Effector memory CD4-positive, alpha-beta T cell (primary cell): ENCODE data around the gene TTC39B.

Experiments used
- DNase-seq, 3 donors: peaks; one replicate each; pipeline ENCODE4 v3.0.0-alpha.2; 2020
- H3K27ac ChIP-seq: 2 replicates; pipeline ENCODE4 v1.7.0; 2013; ENCODE audit warnings: mild to moderate bottlenecking, low read length, moderate library complexity; ENCODE audit not compliant: insufficient read depth, poor library complexity, severe bottlenecking
- H3K27me3 ChIP-seq: replicated peaks from 2 replicates; pipeline ENCODE4 v1.7.0; 2013; ENCODE audit warnings: mild to moderate bottlenecking, low read length; ENCODE audit not compliant: insufficient read depth, control insufficient read depth, poor library complexity, severe bottlenecking
- H3K36me3 ChIP-seq: 2 replicates; pipeline ENCODE4 v1.7.0; 2013; ENCODE audit warnings: mild to moderate bottlenecking, low read length, moderate library complexity; ENCODE audit not compliant: control insufficient read depth, insufficient read depth
- H3K4me1 ChIP-seq: 2 replicates; pipeline ENCODE4 v1.7.0; 2013; ENCODE audit warnings: low read length, mild to moderate bottlenecking; ENCODE audit not compliant: control insufficient read depth, insufficient read depth, poor library complexity, severe bottlenecking
- H3K4me3 ChIP-seq: 2 replicates; pipeline ENCODE4 v1.7.0; 2013; ENCODE audit warnings: low read length, low read depth, mild to moderate bottlenecking; ENCODE audit not compliant: insufficient read depth, poor library complexity, severe bottlenecking
- H3K9me3 ChIP-seq: 2 replicates; pipeline ENCODE4 v1.7.0; 2013; ENCODE audit warnings: mild to moderate bottlenecking, low read length, moderate library complexity; ENCODE audit not compliant: control insufficient read depth

Gene TTC39B

GRCh38 chr9:15306068-15306756, 804 bp downstream of the TTC39B start:
- peak overlapping the region; percentile 75 for H3K27ac ChIP-seq
- peaks cover 12% of the 10 kb centered on the region for H3K4me1 ChIP-seq
- peak overlapping the region; percentile 95 for H3K4me3 ChIP-seq
- peak in 2 of 3 donors; percentile 21 to 26 for DNase-seq
- no peaks in the 10 kb centered on the region for H3K9me3 ChIP-seq
- H3K27me3 ChIP-seq = no peaks in the 10 kb centered on the region
- no peaks in the 10 kb centered on the region for H3K36me3 ChIP-seq

DNA sequence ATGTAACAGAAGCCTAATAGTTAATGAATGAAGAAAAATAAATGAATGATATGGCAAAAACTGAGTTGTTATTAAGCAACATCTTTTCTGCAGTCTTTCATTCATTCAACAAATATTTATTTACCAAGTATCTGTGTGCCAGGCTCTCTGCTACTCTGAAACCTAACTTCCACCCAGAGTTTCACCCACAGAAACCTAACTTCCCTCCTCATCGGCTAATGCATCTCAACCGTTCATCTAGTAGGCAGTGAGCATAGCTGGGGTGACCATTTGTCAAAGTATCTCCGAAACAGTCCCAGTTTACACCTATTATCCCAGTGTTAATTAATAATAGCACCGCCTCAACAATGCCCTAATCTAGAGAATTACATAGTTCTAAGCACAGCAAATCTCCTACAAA, 1.5 kb downstream of the TTC39B start:
- H3K27ac ChIP-seq = peak overlapping the region; percentile 75
- DNase-seq = no peak
- peaks cover 15% of the 10 kb centered on the region for H3K4me1 ChIP-seq
- H3K4me3 ChIP-seq = peak overlapping the region; percentile 95
- H3K27me3 ChIP-seq = no peaks in the 10 kb centered on the region
- H3K36me3 ChIP-seq = no peaks in the 10 kb centered on the region
- no peaks in the 10 kb centered on the region for H3K9me3 ChIP-seq

- H3K27ac ChIP-seq = no peak overlapping the region
- H3K36me3 ChIP-seq = no peaks in the 10 kb centered on the region
- peaks cover 20% of the 10 kb centered on the region for H3K4me1 ChIP-seq
- DNase-seq = no peak
- H3K27me3 ChIP-seq = no peaks in the 10 kb centered on the region
- no peak overlapping the region for H3K4me3 ChIP-seq
- no peaks in the 10 kb centered on the region for H3K9me3 ChIP-seq
Measured at GRCh38 chr9:15304632-15305031, 2.4 kb downstream of the TTC39B start.

DNA sequence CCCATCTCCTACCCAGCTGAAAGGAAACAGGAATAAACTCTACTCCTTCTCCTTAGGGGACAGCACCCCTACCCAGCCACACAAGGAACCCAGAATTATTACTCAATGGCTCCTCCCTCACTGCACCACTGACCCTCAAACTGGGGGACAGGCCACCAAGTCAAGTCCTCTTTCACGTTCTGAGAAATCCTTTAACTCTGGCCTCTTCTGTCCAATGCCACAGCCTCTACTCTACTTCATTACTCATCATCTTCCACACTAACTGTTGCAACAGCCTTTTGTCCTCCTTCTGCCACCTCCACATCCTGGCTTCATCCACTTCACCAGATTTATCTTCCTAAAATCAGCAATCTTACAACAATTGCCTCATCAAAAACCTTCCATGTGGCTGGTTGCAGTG, 6.8 kb downstream of the TTC39B start:
- no peak for DNase-seq
- no peak overlapping the region for H3K4me3 ChIP-seq
- peaks cover 53% of the 10 kb centered on the region for H3K4me1 ChIP-seq
- no peaks in the 10 kb centered on the region for H3K27me3 ChIP-seq
- H3K9me3 ChIP-seq = no peaks in the 10 kb centered on the region
- no peaks in the 10 kb centered on the region for H3K36me3 ChIP-seq
- peak overlapping the region; percentile 78 for H3K27ac ChIP-seq

- DNase-seq = peak; percentile 36 to 56 (median 41)
- Histone ChIP-seq H3K27ac (peak overlapping the region; percentile 78), H3K4me1 (peaks cover 60% of the 10 kb centered on the region), H3K27me3 (no peaks in the 10 kb centered on the region), H3K36me3 (no peaks in the 10 kb centered on the region), H3K4me3 (peak overlapping the region; percentile 35), H3K9me3 (no peaks in the 10 kb centered on the region)
Measured at GRCh38 chr9:15299374-15299939, 7.6 kb downstream of the TTC39B start.

DNA sequence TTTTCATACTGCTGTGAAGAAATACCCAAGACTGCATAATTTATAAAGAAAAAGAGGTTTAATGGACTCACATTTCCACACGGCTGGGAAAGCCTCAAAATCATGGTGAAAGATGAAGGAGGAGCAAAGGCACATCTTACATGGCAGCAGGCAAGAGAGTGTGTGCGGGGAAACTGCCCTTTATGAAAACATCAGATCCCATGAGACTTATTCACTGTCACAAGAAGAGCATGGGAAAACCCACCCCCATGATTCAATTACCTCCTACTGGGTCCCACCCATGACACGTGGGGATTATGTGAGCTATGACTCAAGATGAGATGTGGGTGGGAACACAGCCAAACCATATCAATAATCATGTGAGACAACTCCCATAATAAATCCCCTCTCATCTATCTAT, 8.7 kb downstream of the TTC39B start:
- Histone ChIP-seq H3K27ac (peak overlapping the region; percentile 78), H3K4me1 (peaks cover 71% of the 10 kb centered on the region), H3K36me3 (no peaks in the 10 kb centered on the region), H3K4me3 (peak overlapping the region; percentile 35), H3K27me3 (no peaks in the 10 kb centered on the region), H3K9me3 (no peaks in the 10 kb centered on the region)
- peak in 1 of 3 donors; percentile 24 for DNase-seq

- DNase-seq = no peak
- Histone ChIP-seq H3K4me3 (peak overlapping the region; percentile 50), H3K27ac (peak overlapping the region; percentile 78), H3K4me1 (peaks cover 69% of the 10 kb centered on the region), H3K9me3 (no peaks in the 10 kb centered on the region), H3K36me3 (no peaks in the 10 kb centered on the region), H3K27me3 (no peaks in the 10 kb centered on the region)
Measured at GRCh38 chr9:15295761-15296405, 11.1 kb downstream of the TTC39B start.

- Histone ChIP-seq H3K4me1 (peaks cover 58% of the 10 kb centered on the region), H3K27ac (peak overlapping the region; percentile 78), H3K27me3 (no peaks in the 10 kb centered on the region), H3K36me3 (no peaks in the 10 kb centered on the region), H3K4me3 (no peak overlapping the region), H3K9me3 (no peaks in the 10 kb centered on the region)
- DNase-seq = no peak
Measured at GRCh38 chr9:15294604-15295003, 12.4 kb downstream of the TTC39B start.

DNA sequence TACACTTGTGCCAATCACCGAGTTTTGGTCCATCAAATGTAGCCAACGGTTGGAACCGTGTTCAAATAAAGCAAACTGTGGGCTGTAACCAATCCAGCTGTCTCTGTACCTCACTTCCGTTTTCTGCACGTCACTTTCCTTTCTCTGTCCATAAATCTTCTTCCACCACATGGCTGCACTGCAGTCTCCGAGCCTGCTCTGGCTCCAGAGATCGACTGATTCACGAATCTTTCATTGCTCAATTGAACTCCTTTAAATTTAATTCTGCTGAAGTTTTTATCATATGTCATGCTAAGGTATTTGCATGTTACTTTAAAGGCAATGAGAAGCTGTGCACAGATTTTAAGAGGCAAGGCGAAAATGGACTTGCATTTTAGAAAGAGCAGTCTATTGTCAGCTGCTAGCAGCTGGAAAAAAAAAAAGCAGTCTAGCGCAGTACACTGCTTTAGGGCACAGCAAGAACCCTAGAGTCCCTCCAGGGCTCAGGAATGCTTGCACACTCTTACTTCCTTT, 13.2 kb downstream of the TTC39B start:
- Histone ChIP-seq H3K9me3 (no peaks in the 10 kb centered on the region), H3K36me3 (no peaks in the 10 kb centered on the region), H3K27ac (peak overlapping the region; percentile 78), H3K4me3 (peak overlapping the region; percentile 26), H3K27me3 (no peaks in the 10 kb centered on the region), H3K4me1 (peaks cover 50% of the 10 kb centered on the region)
- peak in 2 of 3 donors; percentile 30 to 39 for DNase-seq

DNA sequence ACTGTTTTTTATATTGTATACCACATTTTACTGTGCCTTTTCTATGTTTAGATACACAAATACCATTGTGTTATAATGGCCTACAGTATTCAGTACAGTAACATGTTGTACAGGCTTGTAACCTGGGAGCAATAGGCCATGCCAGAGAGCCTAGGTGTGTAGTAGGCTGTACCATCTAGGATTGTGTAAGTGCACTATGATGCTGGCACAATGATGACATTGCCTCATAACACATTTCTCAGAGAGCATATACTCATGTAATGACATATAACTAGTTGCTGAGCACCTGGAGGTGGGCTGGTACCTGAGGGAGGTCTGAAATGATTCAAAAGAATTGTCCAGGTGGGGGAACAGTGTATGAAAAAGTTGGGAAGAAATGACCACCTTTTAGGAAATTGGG, 13.9 kb downstream of the TTC39B start:
- Histone ChIP-seq H3K9me3 (no peaks in the 10 kb centered on the region), H3K36me3 (no peaks in the 10 kb centered on the region), H3K4me3 (no peak overlapping the region), H3K27ac (peak overlapping the region; percentile 78), H3K27me3 (no peaks in the 10 kb centered on the region), H3K4me1 (peaks cover 43% of the 10 kb centered on the region)
- no peak for DNase-seq
